HG03060 (cell line): Measurements from ENCODE around the gene CACNB4.
A peak's percentile ranks its signal among the peaks of the same experiment; 100 is the strongest.
"Not testable (repeated sequence)": the region's sequence is repeated elsewhere in the genome, so short reads cannot be mapped to it uniquely, and the experiment has no call there.

Source experiments
- ATAC-seq: cut with Tn5 transposase; IDR thresholded peaks from one replicate; pipeline ENCODE4 v1.9.1; 2021; ENCODE audit warnings: low read depth, moderate number of reproducible peaks; ENCODE audit not compliant: unreplicated experiment

Gene CACNB4

GRCh38 chr2:152028182-152028862, 70.5 kb downstream of the CACNB4 start:
- ATAC-seq: no peak

- peak; percentile 62 for ATAC-seq
These were observed 73.1 kb downstream of the CACNB4 start for GRCh38 chr2:152025678-152026287.

DNA sequence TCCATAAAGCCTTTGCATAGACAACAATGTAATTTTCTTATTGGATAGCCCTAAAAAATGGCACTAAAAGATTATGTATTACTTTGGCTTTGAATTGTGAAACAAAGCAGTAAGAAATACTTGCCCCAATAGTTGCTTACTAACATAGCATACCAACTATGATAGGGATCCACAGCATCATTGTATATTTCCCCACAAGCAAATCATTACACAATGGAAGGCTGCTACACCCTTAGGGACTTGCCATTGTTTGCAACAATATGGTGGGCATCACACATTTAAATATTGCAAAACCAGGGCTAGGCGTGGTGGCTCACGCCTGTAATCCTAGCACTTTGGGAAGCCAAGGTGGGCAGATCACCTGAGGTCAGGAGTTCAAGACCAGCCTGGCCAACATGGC, 74.4 kb downstream of the CACNB4 start:
- ATAC-seq: no peak

DNA sequence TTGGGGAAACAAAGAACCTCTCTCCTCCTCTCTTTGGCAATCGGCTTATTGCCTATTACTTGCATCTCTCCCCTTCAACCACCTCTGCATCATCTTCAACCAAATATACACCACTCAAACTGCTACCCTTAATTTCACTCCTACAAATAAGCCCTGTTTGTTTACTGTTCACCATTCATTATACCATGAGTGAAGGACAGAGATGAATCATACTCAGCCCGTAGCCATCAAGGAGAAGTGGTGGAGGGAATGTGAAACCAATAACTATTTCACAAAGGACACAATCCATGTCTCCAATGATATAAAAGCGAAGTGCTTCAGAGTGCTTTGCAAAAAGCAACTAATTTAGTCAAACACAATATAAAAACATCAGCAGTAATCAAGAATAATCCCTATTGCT, 76.8 kb downstream of the CACNB4 start:
- ATAC-seq: no peak

GRCh38 chr2:152021001-152021400, 77.8 kb downstream of the CACNB4 start:
- ATAC-seq: not testable (repeated sequence)

- ATAC-seq: no peak
These were observed 79.1 kb downstream of the CACNB4 start for GRCh38 chr2:152019732-152020131.

- no peak for ATAC-seq
These were observed 82.4 kb downstream of the CACNB4 start for GRCh38 chr2:152016181-152017120.

GRCh38 chr2:152015552-152015951, 83.3 kb downstream of the CACNB4 start:
- ATAC-seq: no peak

DNA sequence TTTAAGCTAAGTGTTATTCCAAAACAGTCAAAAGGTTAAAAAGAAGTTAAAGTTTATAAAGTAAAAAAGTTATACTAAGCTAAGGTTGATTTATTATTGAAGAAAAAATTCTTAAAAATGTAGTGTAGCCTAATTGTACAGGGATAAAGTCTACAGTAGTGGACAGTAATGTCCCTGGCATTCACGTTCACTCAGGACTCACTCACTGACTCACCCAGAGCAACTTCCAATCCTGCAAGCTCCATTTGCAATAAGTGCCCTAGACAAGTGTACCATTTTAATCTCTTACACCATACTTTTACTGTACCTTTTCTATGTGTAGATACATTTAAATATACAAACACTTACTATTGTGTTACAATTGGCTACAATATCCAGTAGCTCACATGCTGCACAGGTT, 86.1 kb downstream of the CACNB4 start:
- ATAC-seq: no peak

- no peak for ATAC-seq
These were observed 87.1 kb downstream of the CACNB4 start for GRCh38 chr2:152011724-152012123.

GRCh38 chr2:152005607-152006006, 93.2 kb downstream of the CACNB4 start:
- ATAC-seq: no peak

- not testable (repeated sequence) for ATAC-seq
These were observed 95.6 kb downstream of the CACNB4 start for GRCh38 chr2:152003283-152003682.

DNA sequence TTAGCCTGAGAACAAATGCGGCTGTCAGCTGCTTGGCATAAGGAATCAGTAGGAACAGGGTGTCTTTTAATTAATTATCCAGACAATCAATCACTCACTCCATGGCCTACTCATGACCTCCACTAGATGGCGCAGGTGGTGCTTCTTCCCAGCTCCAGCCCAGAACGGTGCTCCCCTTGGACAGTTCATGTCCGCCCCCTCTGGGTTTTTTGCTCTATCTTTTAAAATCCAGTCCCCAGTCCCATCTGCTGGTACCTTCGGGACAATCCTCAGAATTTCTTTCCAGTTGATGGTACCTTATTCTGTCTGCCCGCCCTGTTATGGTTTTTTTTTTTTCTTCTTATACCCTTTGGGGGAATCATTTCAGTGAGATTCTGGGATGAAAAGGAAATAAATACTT, 99.8 kb downstream of the CACNB4 start:
- no peak for ATAC-seq

- ATAC-seq: no peak
These were observed 102.4 kb downstream of the CACNB4 start for GRCh38 chr2:151996243-151997003.

DNA sequence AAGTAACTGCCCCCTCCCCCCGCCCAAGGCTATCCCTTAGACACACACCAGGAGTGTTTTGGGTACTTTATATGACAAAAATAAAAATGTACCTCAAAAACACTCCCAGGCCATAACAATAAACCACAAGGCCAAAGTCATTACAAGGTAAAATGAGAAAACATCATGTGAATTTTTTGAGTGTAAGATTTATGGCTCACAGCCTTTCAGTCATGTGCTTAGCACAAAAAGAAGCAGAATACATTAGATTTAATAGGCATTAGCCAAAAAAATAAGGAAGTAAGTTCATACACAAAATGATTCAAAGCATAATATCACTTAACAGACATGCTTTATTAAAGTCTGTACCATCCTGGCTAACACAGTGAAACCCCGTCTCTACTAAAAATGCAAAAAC, 103.7 kb downstream of the CACNB4 start:
- no peak for ATAC-seq

DNA sequence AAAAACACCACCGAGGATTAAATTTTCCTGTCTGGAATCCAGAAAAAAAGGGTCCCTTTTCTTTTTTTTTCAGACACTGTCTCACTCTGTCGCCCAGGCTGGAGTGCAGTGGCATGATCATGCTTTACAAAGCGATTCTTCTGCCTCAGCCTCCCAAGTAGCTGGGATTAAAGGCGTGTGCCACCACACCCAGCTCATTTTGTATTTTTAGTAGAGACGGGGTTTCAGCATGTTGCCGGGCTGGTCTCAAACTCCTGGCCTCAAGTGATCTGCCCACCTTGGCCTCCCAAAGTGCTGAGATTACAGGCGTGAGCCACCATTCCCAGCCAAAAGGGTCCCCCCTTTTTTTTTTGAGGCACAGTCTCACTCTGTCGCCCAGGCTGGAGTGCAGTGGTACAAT, 104.7 kb downstream of the CACNB4 start:
- ATAC-seq: not testable (repeated sequence)

GRCh38 chr2:151991010-151991409, 107.8 kb downstream of the CACNB4 start:
- ATAC-seq: no peak

DNA sequence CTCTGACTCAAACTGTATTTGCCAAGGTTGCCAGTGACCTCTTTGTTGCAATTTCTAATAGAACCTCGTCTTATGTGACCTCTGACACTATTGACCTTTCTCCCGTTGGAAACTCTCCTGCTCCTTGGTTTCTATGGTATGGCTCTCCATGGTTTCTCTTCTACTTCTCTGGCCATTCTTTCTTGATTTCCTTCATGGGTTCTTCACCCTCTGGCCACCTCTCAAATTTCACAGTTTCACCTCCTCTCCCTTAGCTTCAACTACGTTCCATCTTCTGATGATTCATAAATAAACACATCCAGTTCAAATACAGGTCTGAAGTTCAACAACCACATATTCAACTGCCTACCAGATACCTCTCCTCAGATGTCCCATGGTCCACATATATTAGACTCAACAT, 109.5 kb downstream of the CACNB4 start:
- no peak for ATAC-seq

- no peak for ATAC-seq
These were observed 111.4 kb downstream of the CACNB4 start for GRCh38 chr2:151987484-151987883.

- ATAC-seq: no peak
These were observed 114.3 kb downstream of the CACNB4 start for GRCh38 chr2:151984424-151985083.
